ENCODE data around the gene ECSIT.

ECSIT gene

GRCh38 chr19:11558881-11559828, 30.2 kb upstream of the ECSIT start, which contains the start of gene ELOF1:
Gene ELOF1, minus strand, starts transcription at chr19:11559230. Its CDS starts 4,883 bp downstream, at chr19:11554347.
- ATAC-seq (ENCODE audit: low read depth) (peak; percentile 79), DNase-seq (ENCODE audit: low spot score in 2 of 2) (peak; percentile 85 to 93)
- H3K27me3 Mint-ChIP-seq = no peaks in the 10 kb centered on the region
- H3K4me1 Mint-ChIP-seq = peaks cover 49% of the 10 kb centered on the region
- peak within 1 kb of the TSS; percentile 97 for H3K27ac Mint-ChIP-seq
- H3K4me3 Mint-ChIP-seq = peak within 1 kb of the TSS; percentile 99
- no peaks in the 10 kb centered on the region for H3K9me3 Mint-ChIP-seq
- peaks cover 11% of the 10 kb centered on the region for H3K36me3 Mint-ChIP-seq

- ATAC-seq (ENCODE audit: low read depth) = no peak
- Mint-ChIP-seq H3K4me1 (peaks cover 57% of the 10 kb centered on the region), H3K36me3 (peaks cover 14% of the 10 kb centered on the region)
Measured at GRCh38 chr19:11556634-11557420, 27.9 kb upstream of the ECSIT start.

GRCh38 chr19:11555246-11555645, 26.3 kb upstream of the ECSIT start:
- H3K36me3 Mint-ChIP-seq = peaks cover 14% of the 10 kb centered on the region
- ATAC-seq (ENCODE audit: low read depth) (no peak), DNase-seq (ENCODE audit: low spot score in 2 of 2) (no peak)
- H3K4me1 Mint-ChIP-seq = peaks cover 51% of the 10 kb centered on the region
- peak overlapping the region; percentile 36 for H3K27ac Mint-ChIP-seq
- no peak overlapping the region for H3K4me3 Mint-ChIP-seq
- H3K9me3 Mint-ChIP-seq = no peaks in the 10 kb centered on the region
- no peaks in the 10 kb centered on the region for H3K27me3 Mint-ChIP-seq

More at GRCh38 chr19:11556634-11557420, 27.9 kb upstream of the ECSIT start:
- H3K4me3 Mint-ChIP-seq = peak overlapping the region; percentile 22
- peak overlapping the region; percentile 30 for H3K27ac Mint-ChIP-seq
- H3K9me3 Mint-ChIP-seq = no peaks in the 10 kb centered on the region
- no peak for DNase-seq (ENCODE audit: low spot score in 2 of 2)
- H3K27me3 Mint-ChIP-seq = no peaks in the 10 kb centered on the region

- peaks cover 47% of the 10 kb centered on the region for H3K4me1 Mint-ChIP-seq
- H3K27me3 Mint-ChIP-seq = no peaks in the 10 kb centered on the region
- H3K36me3 Mint-ChIP-seq = peaks cover 14% of the 10 kb centered on the region
- peak overlapping the region; percentile 68 for H3K4me3 Mint-ChIP-seq
- no peaks in the 10 kb centered on the region for H3K9me3 Mint-ChIP-seq
- DNase-seq (ENCODE audit: low spot score in 2 of 2) (peak in 1 of 2 donors; percentile 48), ATAC-seq (ENCODE audit: low read depth) (peak; percentile 69)
- peak overlapping the region; percentile 76 for H3K27ac Mint-ChIP-seq
Measured at GRCh38 chr19:11554160-11554559, 25.2 kb upstream of the ECSIT start.

DNA sequence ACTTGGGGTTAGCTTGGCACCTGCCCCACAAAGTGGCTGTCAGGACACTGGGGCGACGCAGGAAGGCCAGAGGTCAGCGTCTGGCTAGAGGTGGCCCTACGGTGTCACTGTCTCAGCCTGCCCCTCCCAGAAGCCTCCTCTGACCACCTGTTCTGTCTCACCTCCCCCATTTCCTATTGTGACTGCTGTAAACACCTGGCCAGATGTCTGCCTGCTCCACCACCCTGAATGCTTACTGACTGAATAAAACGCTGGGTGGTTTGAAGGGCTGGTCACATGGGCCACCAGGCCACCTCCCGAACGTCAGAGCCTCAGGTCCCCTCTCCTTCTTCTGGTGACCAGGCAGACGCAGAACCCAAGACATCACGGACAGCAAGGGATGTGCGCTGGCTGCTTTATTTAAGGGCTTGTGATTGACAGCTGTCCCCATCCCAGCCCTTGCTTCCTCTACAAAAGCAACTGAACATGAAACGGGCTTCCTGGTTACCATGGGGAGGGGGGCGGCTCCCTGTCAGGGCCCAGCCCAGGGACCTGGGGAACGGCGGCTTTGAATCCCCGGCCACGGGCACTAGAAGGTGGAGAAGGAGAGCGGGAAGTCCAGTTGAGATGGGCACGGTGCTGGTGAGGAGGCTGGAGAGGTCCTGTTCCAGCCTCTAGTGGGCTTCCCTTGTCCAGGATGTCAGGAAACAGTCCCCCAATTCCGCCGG, 23.9 kb upstream of the ECSIT start:
- ATAC-seq (ENCODE audit: low read depth) (peak; percentile 25), DNase-seq (ENCODE audit: low spot score in 2 of 2) (no peak)
- peak overlapping the region; percentile 76 for H3K27ac Mint-ChIP-seq
- peaks cover 12% of the 10 kb centered on the region for H3K36me3 Mint-ChIP-seq
- peaks cover 41% of the 10 kb centered on the region for H3K4me1 Mint-ChIP-seq
- H3K9me3 Mint-ChIP-seq = no peaks in the 10 kb centered on the region
- peak overlapping the region; percentile 59 for H3K4me3 Mint-ChIP-seq
- H3K27me3 Mint-ChIP-seq = no peaks in the 10 kb centered on the region

- Mint-ChIP-seq H3K4me1 (peaks cover 36% of the 10 kb centered on the region), H3K27ac (peak overlapping the region; percentile 76), H3K36me3 (peaks cover 7% of the 10 kb centered on the region), H3K27me3 (no peaks in the 10 kb centered on the region), H3K9me3 (no peaks in the 10 kb centered on the region), H3K4me3 (no peak overlapping the region)
- DNase-seq (ENCODE audit: low spot score in 2 of 2) (no peak), ATAC-seq (ENCODE audit: low read depth) (no peak)
Measured at GRCh38 chr19:11551603-11552235, 22.8 kb upstream of the ECSIT start.

GRCh38 chr19:11550265-11550664, 21.3 kb upstream of the ECSIT start:
- no peak for DNase-seq (ENCODE audit: low spot score in 2 of 2)
- ATAC-seq (ENCODE audit: low read depth) = no peak
- no peaks in the 10 kb centered on the region for H3K9me3 Mint-ChIP-seq
- no peak overlapping the region for H3K27ac Mint-ChIP-seq
- H3K27me3 Mint-ChIP-seq = no peaks in the 10 kb centered on the region
- H3K4me3 Mint-ChIP-seq = no peak overlapping the region
- peaks cover 23% of the 10 kb centered on the region for H3K4me1 Mint-ChIP-seq
- peaks cover 3% of the 10 kb centered on the region for H3K36me3 Mint-ChIP-seq

DNA sequence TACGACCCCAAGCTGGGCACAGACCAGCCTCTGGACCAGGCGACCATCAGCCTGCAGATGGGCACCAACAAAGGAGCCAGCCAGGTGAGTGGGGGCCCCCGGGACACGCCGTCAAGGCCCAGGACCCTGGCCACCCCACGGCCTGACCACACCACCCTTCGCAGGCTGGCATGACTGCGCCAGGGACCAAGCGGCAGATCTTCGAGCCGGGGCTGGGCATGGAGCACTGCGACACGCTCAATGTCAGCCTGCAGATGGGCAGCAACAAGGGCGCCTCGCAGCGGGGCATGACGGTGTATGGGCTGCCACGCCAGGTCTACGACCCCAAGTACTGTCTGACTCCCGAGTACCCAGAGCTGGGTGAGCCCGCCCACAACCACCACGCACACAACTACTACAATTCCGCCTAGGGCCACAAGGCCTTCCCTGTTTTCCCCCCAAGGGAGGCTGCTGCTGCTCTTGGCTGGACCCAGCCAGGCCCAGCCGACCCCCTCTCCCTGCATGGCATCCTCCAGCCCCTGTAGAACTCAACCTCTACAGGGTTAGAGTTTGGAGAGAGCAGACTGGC, 20.5 kb upstream of the ECSIT start:
- Mint-ChIP-seq H3K27ac (no peak overlapping the region), H3K4me1 (peaks cover 22% of the 10 kb centered on the region), H3K9me3 (no peaks in the 10 kb centered on the region), H3K4me3 (no peak overlapping the region), H3K27me3 (no peaks in the 10 kb centered on the region), H3K36me3 (peaks cover 3% of the 10 kb centered on the region)
- DNase-seq (ENCODE audit: low spot score in 2 of 2) = no peak
- ATAC-seq (ENCODE audit: low read depth) = no peak

- no peak overlapping the region for H3K27ac Mint-ChIP-seq
- DNase-seq (ENCODE audit: low spot score in 2 of 2) = no peak
- H3K4me1 Mint-ChIP-seq = peaks cover 13% of the 10 kb centered on the region
- H3K27me3 Mint-ChIP-seq = no peaks in the 10 kb centered on the region
- no peak for ATAC-seq (ENCODE audit: low read depth)
- H3K9me3 Mint-ChIP-seq = no peaks in the 10 kb centered on the region
- H3K36me3 Mint-ChIP-seq = peaks cover 3% of the 10 kb centered on the region
- no peak overlapping the region for H3K4me3 Mint-ChIP-seq
Measured at GRCh38 chr19:11547929-11548700, 19.2 kb upstream of the ECSIT start.

DNA sequence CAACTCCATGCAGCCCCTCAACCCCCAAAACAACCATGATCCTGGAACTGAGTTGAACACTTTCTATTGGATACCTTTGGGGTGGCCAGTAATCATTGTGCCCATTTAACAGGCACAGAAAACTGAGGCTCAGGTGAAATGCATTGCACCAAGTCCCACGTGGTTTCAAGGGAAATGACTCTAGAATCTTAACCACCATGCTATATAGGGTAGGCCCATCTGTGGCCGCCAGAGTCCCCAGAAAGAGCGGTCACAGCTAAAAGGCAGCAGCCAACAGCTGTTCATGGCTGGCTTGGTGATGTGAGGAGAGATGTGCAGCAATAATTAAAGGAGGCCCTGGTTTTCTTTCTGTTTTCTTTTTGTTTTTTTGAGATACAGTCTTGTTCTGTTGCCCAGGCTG, 12.3 kb upstream of the ECSIT start:
- peak; percentile 44 for ATAC-seq (ENCODE audit: low read depth)
- no peak overlapping the region for H3K4me3 Mint-ChIP-seq
- no peaks in the 10 kb centered on the region for H3K9me3 Mint-ChIP-seq
- peaks cover 7% of the 10 kb centered on the region for H3K27me3 Mint-ChIP-seq
- peaks cover 12% of the 10 kb centered on the region for H3K4me1 Mint-ChIP-seq
- DNase-seq (ENCODE audit: low spot score in 2 of 2) = no peak
- no peaks in the 10 kb centered on the region for H3K36me3 Mint-ChIP-seq
- H3K27ac Mint-ChIP-seq = no peak overlapping the region

DNA sequence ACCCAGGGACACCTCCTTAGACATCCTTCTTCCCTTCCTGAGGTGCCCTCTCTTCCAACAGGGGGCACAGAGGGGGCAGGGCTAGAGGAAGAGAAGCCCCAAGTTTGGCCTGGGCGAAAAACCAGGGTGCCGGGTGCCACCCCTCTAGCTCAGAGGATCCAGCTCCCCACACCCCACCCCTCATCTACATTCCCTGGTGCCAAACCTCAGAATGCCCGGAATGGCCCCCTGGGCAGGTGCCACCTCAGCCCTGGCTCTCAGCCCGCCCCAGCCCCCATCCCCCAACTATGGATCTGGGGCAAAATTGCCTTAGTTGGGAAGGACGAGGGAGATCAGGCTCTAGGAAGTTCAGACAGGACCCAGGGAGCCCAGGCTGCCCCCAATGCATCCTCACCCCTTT, 11.7 kb upstream of the ECSIT start:
- ATAC-seq (ENCODE audit: low read depth) = no peak
- Mint-ChIP-seq H3K36me3 (no peaks in the 10 kb centered on the region), H3K4me1 (peaks cover 13% of the 10 kb centered on the region), H3K27me3 (peaks cover 7% of the 10 kb centered on the region), H3K4me3 (no peak overlapping the region), H3K27ac (no peak overlapping the region), H3K9me3 (no peaks in the 10 kb centered on the region)
- DNase-seq (ENCODE audit: low spot score in 2 of 2) = no peak

DNA sequence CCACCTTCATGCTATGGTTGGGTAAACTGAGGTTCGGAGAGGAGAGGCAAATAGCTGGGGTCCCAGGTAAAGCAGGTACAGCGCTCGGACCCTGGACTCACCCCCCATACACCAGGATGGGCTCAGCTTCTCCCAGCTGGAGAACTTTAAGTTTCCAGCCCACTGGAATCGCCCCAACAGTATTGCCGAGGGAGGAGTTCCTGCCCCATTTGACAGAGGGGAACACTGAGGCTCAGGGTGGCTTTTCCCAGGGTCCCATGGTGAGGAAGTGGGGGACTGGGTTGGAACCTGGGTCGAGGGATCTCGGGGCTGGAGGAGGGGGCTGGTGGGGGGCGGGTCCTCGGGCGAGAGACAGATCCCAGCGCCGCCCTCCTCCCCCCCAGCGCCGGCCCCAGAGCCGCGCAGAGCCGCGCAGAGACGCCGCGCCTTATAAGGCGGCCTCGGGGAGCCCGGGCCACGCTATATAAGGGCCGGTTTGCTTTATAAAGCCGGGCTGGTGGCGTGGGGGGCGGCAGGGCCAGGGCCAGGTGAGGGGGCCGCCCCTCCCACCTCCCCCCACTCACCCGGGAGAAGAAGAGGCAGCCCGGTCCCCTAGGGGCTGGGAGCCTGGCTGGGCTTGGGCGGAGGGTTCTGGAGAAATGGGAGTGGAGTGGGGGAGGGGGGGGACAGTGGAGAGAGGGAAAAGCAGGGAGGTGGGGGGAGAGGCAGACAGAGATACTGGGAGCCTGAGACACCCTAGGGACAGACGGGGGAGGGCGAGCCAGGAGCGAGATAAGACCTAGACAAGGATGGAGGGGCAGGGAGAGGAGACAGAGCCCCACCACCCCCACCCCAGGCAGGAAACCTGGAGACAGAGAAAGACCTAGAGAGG, 10.8 kb upstream of the ECSIT start:
- H3K27me3 Mint-ChIP-seq = peaks cover 7% of the 10 kb centered on the region
- DNase-seq (ENCODE audit: low spot score in 2 of 2) (no peak), ATAC-seq (ENCODE audit: low read depth) (no peak)
- peaks cover 18% of the 10 kb centered on the region for H3K4me1 Mint-ChIP-seq
- H3K36me3 Mint-ChIP-seq = no peaks in the 10 kb centered on the region
- no peaks in the 10 kb centered on the region for H3K9me3 Mint-ChIP-seq
- H3K27ac Mint-ChIP-seq = no peak overlapping the region
- no peak overlapping the region for H3K4me3 Mint-ChIP-seq

Data from memory B cell (primary cell).